Measurements from ENCODE around the gene EBF3.

EBF3 gene

GRCh38 chr10:129972145-129972965, 8.3 kb upstream of the EBF3 start:
- no peak for DNase-seq (ENCODE audit: low read depth)
- H3K4me3 ChIP-seq (ENCODE audit: low read depth, low read length): peak overlapping the region; percentile 30

DNA sequence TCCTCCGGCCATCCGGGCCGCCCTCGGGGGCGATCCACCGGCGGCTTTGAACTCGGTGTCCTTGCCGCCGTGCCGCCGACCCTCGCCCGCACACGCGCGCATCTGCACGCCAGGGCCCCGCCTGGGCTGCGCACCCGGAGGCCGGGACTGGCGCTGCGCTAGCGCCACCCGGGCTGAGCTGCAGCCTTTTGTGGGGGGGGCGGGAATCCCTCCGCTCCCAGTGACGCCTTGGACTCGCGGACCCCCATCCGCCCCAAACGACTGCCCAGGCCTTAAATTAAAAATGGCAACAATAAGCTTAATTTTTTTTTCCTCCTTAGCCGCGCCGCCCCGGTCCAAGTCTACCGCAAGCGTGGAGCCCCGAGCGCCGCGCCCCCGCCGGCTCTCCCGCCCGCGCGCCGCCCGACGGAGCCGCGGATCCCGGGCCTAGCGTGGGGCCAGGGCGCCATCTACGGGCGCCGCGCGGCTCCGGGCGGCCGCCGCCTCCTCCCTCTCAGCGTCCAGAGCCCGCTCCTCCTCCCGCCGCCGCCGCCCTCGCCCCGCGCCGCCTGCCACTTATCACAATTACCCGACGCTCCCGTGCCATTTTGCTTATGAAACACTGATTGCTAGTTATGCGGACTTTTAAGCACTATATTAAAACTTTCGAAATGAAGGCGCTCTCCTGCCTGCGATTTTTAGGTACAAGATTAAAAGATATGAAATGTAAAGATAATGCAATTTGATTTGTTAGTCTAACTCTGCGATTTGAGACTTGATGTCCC, 7.5 kb upstream of the EBF3 start:
- no peak for DNase-seq (ENCODE audit: low read depth)
- peak overlapping the region; percentile 51 for H3K4me3 ChIP-seq (ENCODE audit: low read depth, low read length)

DNA sequence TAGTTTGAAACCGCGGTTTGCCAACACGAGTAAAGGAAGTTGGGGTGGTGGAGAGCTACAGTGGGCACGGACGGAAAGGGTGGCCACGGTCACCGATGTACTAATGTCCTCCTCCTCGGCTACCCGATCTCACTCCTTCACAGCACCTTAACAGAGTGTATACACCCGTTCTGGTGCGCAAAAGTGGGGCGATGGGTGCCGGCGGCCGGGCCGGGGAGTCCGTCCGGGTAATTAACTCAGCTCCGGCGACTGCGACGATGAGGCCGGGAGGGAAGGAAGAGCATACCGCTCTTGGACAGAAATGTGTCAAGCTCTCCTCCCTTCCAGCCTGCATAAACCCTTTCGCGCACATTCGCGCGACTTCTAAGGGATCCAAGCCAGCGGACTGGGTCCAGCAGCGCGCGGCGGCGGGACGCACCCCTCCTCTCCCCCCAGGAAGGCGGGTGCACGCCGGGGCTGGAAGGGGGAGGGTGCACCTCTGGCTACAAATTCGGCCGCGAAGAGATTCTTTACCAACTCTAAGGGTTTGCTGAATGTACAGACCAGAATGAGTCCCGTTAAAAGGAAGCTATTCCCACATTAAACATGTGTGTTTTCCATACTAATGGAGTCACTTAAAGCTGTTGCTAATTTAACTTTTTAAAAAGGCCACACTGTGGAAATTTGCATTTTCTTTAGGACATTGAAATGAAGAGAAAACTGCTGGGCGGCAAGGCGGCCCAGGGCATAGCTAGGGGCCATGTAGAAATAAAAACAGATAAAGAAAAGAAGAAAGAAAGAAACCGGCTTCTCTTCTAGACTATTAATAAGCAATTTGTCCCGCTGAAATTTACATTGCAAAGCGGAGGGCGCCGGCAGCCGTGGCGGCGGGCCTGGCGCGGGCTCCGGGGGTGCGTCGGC, 6.6 kb upstream of the EBF3 start:
- DNase-seq (ENCODE audit: low read depth): no peak
- peak overlapping the region; percentile 51 for H3K4me3 ChIP-seq (ENCODE audit: low read depth, low read length)

GRCh38 chr10:129969911-129970464, 5.9 kb upstream of the EBF3 start:
- no peak overlapping the region for H3K4me3 ChIP-seq (ENCODE audit: low read depth, low read length)
- no peak for DNase-seq (ENCODE audit: low read depth)

DNA sequence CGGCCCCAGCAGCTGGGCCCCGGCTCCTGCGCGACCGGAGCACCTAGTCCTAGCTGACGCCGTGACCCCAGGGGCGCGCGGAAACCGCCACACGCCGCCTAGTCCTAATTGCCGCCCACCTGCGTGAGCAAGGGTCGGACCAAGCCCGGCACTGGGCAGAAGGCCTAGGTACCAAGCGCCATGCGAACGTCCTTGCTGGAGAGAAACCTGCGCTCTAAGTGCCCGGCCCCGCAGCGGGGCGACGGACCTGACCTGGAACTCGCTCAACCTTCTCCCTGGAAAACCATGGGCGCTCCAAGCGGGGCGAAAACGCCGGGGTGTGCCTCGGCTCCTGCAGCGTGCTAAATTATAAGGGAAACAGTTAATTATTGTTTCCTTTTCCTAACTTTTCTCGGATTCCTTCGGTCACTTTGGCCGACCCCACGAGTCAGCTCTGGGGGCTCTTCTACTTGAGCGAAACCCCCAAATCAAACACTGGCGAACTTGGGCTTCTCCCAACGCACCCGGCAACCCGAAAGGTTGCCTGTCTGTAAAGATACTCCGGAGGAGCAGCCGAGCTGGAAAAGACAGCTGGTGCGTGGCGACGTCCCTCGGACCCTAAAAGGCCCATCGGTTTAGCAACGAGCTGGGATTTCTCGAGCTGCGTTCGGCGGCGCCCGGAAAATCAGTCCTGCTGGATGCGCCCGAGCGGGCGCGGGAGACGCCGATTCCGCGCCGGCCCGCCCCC, 5.3 kb upstream of the EBF3 start:
- peak overlapping the region; percentile 26 for H3K4me3 ChIP-seq (ENCODE audit: low read depth, low read length)

GRCh38 chr10:129968853-129969183, 4.7 kb upstream of the EBF3 start:
- DNase-seq (ENCODE audit: low read depth): no peak
- no peak overlapping the region for H3K4me3 ChIP-seq (ENCODE audit: low read depth, low read length)

More for the DNA sequence above, 5.3 kb upstream of the EBF3 start:
- no peak for DNase-seq (ENCODE audit: low read depth)

GRCh38 chr10:129968020-129968852, 4.2 kb upstream of the EBF3 start:
- DNase-seq (ENCODE audit: low read depth): no peak
- H3K4me3 ChIP-seq (ENCODE audit: low read depth, low read length): no peak overlapping the region

GRCh38 chr10:129967579-129968019, 3.5 kb upstream of the EBF3 start:
- no peak for DNase-seq (ENCODE audit: low read depth)
- H3K4me3 ChIP-seq (ENCODE audit: low read depth, low read length): no peak overlapping the region

DNA sequence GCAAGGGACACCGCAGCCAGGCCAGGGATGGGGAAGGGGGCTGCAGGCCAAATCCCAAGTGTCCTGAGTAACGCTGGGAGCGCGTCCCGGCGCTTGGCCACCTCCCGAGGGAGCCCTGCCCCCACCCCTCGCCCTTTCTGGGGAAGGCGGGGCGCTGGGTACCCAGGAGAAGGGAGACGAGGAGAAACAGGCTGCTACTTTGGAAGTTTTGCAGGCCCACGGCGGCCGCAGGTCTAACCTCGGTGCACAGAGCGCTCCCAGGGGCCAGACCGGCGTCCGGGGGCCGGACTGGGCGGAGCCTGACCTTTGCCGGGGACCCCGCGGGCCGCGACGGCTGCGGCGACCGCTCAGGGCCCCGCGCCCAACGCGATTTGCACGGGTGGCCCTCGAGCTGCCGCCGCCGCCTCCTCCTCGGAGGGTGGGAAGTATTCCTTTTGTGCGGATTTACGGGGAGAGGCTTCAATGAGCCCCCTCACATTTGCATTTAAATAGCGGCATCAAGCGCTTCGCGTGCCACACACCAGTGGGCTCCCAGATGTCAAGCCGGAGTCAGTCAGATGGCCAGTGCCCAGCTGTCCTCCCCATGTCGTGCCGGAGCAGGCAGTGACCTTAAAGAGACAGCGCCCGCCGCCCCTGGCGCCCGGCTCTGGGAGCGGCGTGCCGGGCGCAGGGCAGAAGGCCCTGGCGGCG, 3.0 kb upstream of the EBF3 start:
- DNase-seq (ENCODE audit: low read depth): no peak
- H3K4me3 ChIP-seq (ENCODE audit: low read depth, low read length): peak overlapping the region; percentile 17

GRCh38 chr10:129966370-129966888, 2.4 kb upstream of the EBF3 start:
- peak overlapping the region; percentile 17 for H3K4me3 ChIP-seq (ENCODE audit: low read depth, low read length)
- no peak for DNase-seq (ENCODE audit: low read depth)

DNA sequence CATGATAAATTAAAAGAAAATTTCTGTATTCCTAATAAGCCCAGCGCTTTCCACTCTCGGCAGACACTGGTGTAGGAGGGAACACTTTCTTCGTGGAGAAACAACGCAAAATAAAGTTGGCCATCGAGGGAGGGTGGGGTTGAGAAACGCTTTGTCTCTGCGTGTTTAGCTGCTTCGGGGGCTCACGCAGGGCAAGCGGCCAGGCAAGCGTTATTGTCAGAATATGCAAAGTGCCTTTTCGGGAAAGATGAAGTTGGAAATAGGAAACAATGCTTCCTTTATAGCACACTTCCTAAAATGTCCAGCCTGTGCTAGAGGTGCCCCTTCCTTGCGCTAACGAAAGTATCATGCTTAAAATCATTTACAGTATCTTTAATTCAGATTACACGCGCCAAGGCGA, 1.9 kb upstream of the EBF3 start:
- H3K4me3 ChIP-seq (ENCODE audit: low read depth, low read length): peak overlapping the region; percentile 18
- DNase-seq (ENCODE audit: low read depth): no peak

- H3K4me3 ChIP-seq (ENCODE audit: low read depth, low read length): peak overlapping the region; percentile 52
- no peak for DNase-seq (ENCODE audit: low read depth)
These were observed 1.3 kb upstream of the EBF3 start for GRCh38 chr10:129965425-129965808.

DNA sequence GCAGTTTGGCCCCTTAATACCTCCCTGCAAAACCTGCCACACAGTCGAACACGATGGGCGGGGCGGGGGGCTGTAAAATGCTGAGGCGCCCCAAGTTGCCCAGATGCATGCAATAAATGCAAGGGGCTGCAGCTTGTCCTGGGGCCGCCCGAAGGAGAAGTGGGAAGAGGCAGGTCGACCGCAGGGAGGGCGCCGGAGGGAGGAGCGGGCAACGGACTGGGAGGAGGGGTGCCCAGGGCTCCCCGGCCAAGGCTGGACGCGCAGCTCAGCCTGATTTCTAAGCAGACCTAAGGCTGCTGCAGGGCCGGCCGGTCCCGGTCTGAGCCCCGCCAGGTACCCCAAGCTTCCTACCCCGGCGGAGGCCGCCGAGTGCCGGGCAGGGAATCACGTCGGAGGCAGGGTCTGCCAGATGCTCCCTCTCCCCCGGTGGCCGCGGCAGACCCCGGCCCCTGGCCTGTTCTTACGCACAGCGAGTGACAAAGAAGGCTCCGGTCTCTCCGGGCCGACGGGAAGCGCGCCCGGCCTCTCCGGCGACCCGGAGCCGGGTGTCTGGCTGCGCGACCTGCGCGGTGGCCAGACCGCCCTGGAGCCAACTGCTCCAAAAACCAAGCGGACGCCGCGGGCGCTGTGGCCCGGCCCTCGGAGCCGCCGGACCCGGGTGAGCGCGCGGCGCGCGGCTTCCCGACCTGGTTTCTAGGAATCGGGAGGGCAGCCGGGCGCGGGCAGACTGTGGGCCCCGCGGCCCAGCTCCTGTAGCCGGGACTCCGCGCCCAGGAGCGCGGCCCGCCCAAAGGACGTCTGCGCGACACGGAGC, 744 bp upstream of the EBF3 start:
- DNase-seq (ENCODE audit: low read depth): no peak
- H3K4me3 ChIP-seq (ENCODE audit: low read depth, low read length): peak overlapping the region; percentile 52

- peak overlapping the region; percentile 67 for H3K4me3 ChIP-seq (ENCODE audit: low read depth, low read length)
- no peak for DNase-seq (ENCODE audit: low read depth)
These were observed 1.0 kb downstream of the EBF3 start for GRCh38 chr10:129962872-129963640.

GRCh38 chr10:129962031-129962871, 1.8 kb downstream of the EBF3 start:
- no peak for DNase-seq (ENCODE audit: low read depth)
- H3K4me3 ChIP-seq (ENCODE audit: low read depth, low read length): peak overlapping the region; percentile 67
